ENCODE results near the gene DUSP6.

The DUSP6 gene

GRCh38 chr12:89328151-89329030 lies 23.9 kb downstream of the DUSP6 start:
- no peak for DNase-seq

- DNase-seq, result no peak
Observed at GRCh38 chr12:89327486-89328094, 24.7 kb downstream of the DUSP6 start.

- DNase-seq, result no peak
Observed at GRCh38 chr12:89326239-89327040, 25.9 kb downstream of the DUSP6 start.

- DNase-seq, result no peak
Observed at GRCh38 chr12:89325495-89325894, 26.8 kb downstream of the DUSP6 start.

GRCh38 chr12:89324437-89324836 lies 27.9 kb downstream of the DUSP6 start:
- no peak for DNase-seq

GRCh38 chr12:89323568-89324218 lies 28.6 kb downstream of the DUSP6 start:
- DNase-seq, result no peak

- no peak for DNase-seq
Observed at GRCh38 chr12:89320735-89321134, 31.6 kb downstream of the DUSP6 start.

GRCh38 chr12:89319606-89320005 lies 32.7 kb downstream of the DUSP6 start:
- DNase-seq, result no peak

GRCh38 chr12:89319122-89319521 lies 33.2 kb downstream of the DUSP6 start:
- no peak for DNase-seq

GRCh38 chr12:89316705-89317139 lies 35.6 kb downstream of the DUSP6 start:
- no peak for DNase-seq

- DNase-seq, result no peak
Observed at GRCh38 chr12:89314060-89314761, 38.1 kb downstream of the DUSP6 start.

GRCh38 chr12:89311703-89312293 lies 40.5 kb downstream of the DUSP6 start:
- DNase-seq, result no peak

GRCh38 chr12:89309815-89310214 lies 42.5 kb downstream of the DUSP6 start:
- no peak for DNase-seq

- DNase-seq, result no peak
Observed at GRCh38 chr12:89309440-89309802, 42.9 kb downstream of the DUSP6 start.

GRCh38 chr12:89307474-89308253 lies 44.6 kb downstream of the DUSP6 start:
- no peak for DNase-seq

GRCh38 chr12:89306827-89307473 lies 45.4 kb downstream of the DUSP6 start:
- DNase-seq, result no peak

GRCh38 chr12:89305373-89305772 lies 46.9 kb downstream of the DUSP6 start:
- DNase-seq, result no peak

- DNase-seq, result no peak
Observed at GRCh38 chr12:89299931-89300330, 52.4 kb downstream of the DUSP6 start.

GRCh38 chr12:89299417-89299816 lies 52.9 kb downstream of the DUSP6 start:
- no peak for DNase-seq
